Effector memory CD4-positive, alpha-beta T cell (primary cell): ENCODE data around the gene SCAMP4.
A peak's percentile ranks its signal among the peaks of the same experiment; 100 is the strongest.

Experiments used
- DNase-seq, 3 donors: peaks; one replicate each; pipeline ENCODE4 v3.0.0-alpha.2; 2020
- H3K27ac ChIP-seq: 2 replicates; pipeline ENCODE4 v1.7.0; 2013; ENCODE audit warnings: mild to moderate bottlenecking, low read length, moderate library complexity; ENCODE audit not compliant: insufficient read depth, poor library complexity, severe bottlenecking
- H3K27me3 ChIP-seq: replicated peaks from 2 replicates; pipeline ENCODE4 v1.7.0; 2013; ENCODE audit warnings: mild to moderate bottlenecking, low read length; ENCODE audit not compliant: insufficient read depth, control insufficient read depth, poor library complexity, severe bottlenecking
- H3K36me3 ChIP-seq: 2 replicates; pipeline ENCODE4 v1.7.0; 2013; ENCODE audit warnings: mild to moderate bottlenecking, low read length, moderate library complexity; ENCODE audit not compliant: control insufficient read depth, insufficient read depth
- H3K4me1 ChIP-seq: 2 replicates; pipeline ENCODE4 v1.7.0; 2013; ENCODE audit warnings: low read length, mild to moderate bottlenecking; ENCODE audit not compliant: control insufficient read depth, insufficient read depth, poor library complexity, severe bottlenecking
- H3K4me3 ChIP-seq: 2 replicates; pipeline ENCODE4 v1.7.0; 2013; ENCODE audit warnings: low read length, low read depth, mild to moderate bottlenecking; ENCODE audit not compliant: insufficient read depth, poor library complexity, severe bottlenecking
- H3K9me3 ChIP-seq: 2 replicates; pipeline ENCODE4 v1.7.0; 2013; ENCODE audit warnings: mild to moderate bottlenecking, low read length, moderate library complexity; ENCODE audit not compliant: control insufficient read depth

The SCAMP4 gene

GRCh38 chr19:1921825-1922224 lies 16.6 kb downstream of the SCAMP4 start:
- Histone ChIP-seq H3K4me1 (peaks cover 11% of the 10 kb centered on the region), H3K4me3 (no peak overlapping the region), H3K27ac (no peak overlapping the region), H3K27me3 (no peaks in the 10 kb centered on the region), H3K9me3 (no peaks in the 10 kb centered on the region), H3K36me3 (peaks cover 11% of the 10 kb centered on the region)
- no peak for DNase-seq

GRCh38 chr19:1922803-1923202 lies 17.6 kb downstream of the SCAMP4 start:
- no peak overlapping the region for H3K27ac ChIP-seq
- H3K4me1 ChIP-seq = peaks cover 16% of the 10 kb centered on the region
- no peak for DNase-seq
- H3K4me3 ChIP-seq = no peak overlapping the region
- peaks cover 11% of the 10 kb centered on the region for H3K36me3 ChIP-seq
- no peaks in the 10 kb centered on the region for H3K9me3 ChIP-seq
- no peaks in the 10 kb centered on the region for H3K27me3 ChIP-seq

- no peak overlapping the region for H3K4me3 ChIP-seq
- no peaks in the 10 kb centered on the region for H3K9me3 ChIP-seq
- peaks cover 6% of the 10 kb centered on the region for H3K36me3 ChIP-seq
- H3K27ac ChIP-seq = no peak overlapping the region
- DNase-seq = no peak
- no peaks in the 10 kb centered on the region for H3K27me3 ChIP-seq
- H3K4me1 ChIP-seq = peaks cover 16% of the 10 kb centered on the region
Measured at GRCh38 chr19:1923319-1923718, 18.1 kb downstream of the SCAMP4 start.

GRCh38 chr19:1924320-1924961 lies 19.2 kb downstream of the SCAMP4 start:
- H3K27me3 ChIP-seq = no peaks in the 10 kb centered on the region
- no peak overlapping the region for H3K27ac ChIP-seq
- H3K36me3 ChIP-seq = peaks cover 6% of the 10 kb centered on the region
- H3K4me3 ChIP-seq = no peak overlapping the region
- no peaks in the 10 kb centered on the region for H3K9me3 ChIP-seq
- no peak for DNase-seq
- peaks cover 16% of the 10 kb centered on the region for H3K4me1 ChIP-seq

- Histone ChIP-seq H3K36me3 (peaks cover 3% of the 10 kb centered on the region), H3K27me3 (no peaks in the 10 kb centered on the region), H3K9me3 (no peaks in the 10 kb centered on the region), H3K4me1 (peaks cover 23% of the 10 kb centered on the region), H3K27ac (no peak overlapping the region), H3K4me3 (no peak overlapping the region)
- no peak for DNase-seq
Measured at GRCh38 chr19:1925544-1925943, 20.3 kb downstream of the SCAMP4 start.

GRCh38 chr19:1929021-1929742 lies 24.0 kb downstream of the SCAMP4 start:
- H3K27ac ChIP-seq = no peak overlapping the region
- peak; percentile 61 to 69 (median 66) for DNase-seq
- no peaks in the 10 kb centered on the region for H3K36me3 ChIP-seq
- H3K9me3 ChIP-seq = no peaks in the 10 kb centered on the region
- H3K27me3 ChIP-seq = no peaks in the 10 kb centered on the region
- H3K4me3 ChIP-seq = peak overlapping the region; percentile 43
- H3K4me1 ChIP-seq = peaks cover 13% of the 10 kb centered on the region

GRCh38 chr19:1931445-1931844 lies 26.2 kb downstream of the SCAMP4 start:
- Histone ChIP-seq H3K4me3 (no peak overlapping the region), H3K36me3 (no peaks in the 10 kb centered on the region), H3K27me3 (no peaks in the 10 kb centered on the region), H3K4me1 (peaks cover 12% of the 10 kb centered on the region), H3K27ac (no peak overlapping the region), H3K9me3 (no peaks in the 10 kb centered on the region)
- DNase-seq = no peak

GRCh38 chr19:1932395-1932794 lies 27.2 kb downstream of the SCAMP4 start:
- H3K27ac ChIP-seq = no peak overlapping the region
- no peak for DNase-seq
- H3K4me1 ChIP-seq = peaks cover 11% of the 10 kb centered on the region
- H3K27me3 ChIP-seq = no peaks in the 10 kb centered on the region
- H3K9me3 ChIP-seq = no peaks in the 10 kb centered on the region
- no peaks in the 10 kb centered on the region for H3K36me3 ChIP-seq
- H3K4me3 ChIP-seq = no peak overlapping the region

GRCh38 chr19:1933244-1933643 lies 28.0 kb downstream of the SCAMP4 start:
- Histone ChIP-seq H3K4me3 (no peak overlapping the region), H3K9me3 (no peaks in the 10 kb centered on the region), H3K27me3 (no peaks in the 10 kb centered on the region), H3K4me1 (peaks cover 6% of the 10 kb centered on the region), H3K27ac (no peak overlapping the region), H3K36me3 (no peaks in the 10 kb centered on the region)
- no peak for DNase-seq

GRCh38 chr19:1933942-1934341 lies 28.7 kb downstream of the SCAMP4 start:
- Histone ChIP-seq H3K27me3 (no peaks in the 10 kb centered on the region), H3K27ac (no peak overlapping the region), H3K36me3 (no peaks in the 10 kb centered on the region), H3K9me3 (no peaks in the 10 kb centered on the region), H3K4me1 (peaks cover 6% of the 10 kb centered on the region), H3K4me3 (no peak overlapping the region)
- DNase-seq = no peak
